Superior temporal gyrus (tissue), 1 donor: Measurements from ENCODE around the gene CFAP70.

Source experiments
- DNase-seq: peaks from one replicate; pipeline ENCODE4 v3.0.0-alpha.2; 2016; ENCODE audit errors: extremely low spot score

CFAP70 gene

DNA sequence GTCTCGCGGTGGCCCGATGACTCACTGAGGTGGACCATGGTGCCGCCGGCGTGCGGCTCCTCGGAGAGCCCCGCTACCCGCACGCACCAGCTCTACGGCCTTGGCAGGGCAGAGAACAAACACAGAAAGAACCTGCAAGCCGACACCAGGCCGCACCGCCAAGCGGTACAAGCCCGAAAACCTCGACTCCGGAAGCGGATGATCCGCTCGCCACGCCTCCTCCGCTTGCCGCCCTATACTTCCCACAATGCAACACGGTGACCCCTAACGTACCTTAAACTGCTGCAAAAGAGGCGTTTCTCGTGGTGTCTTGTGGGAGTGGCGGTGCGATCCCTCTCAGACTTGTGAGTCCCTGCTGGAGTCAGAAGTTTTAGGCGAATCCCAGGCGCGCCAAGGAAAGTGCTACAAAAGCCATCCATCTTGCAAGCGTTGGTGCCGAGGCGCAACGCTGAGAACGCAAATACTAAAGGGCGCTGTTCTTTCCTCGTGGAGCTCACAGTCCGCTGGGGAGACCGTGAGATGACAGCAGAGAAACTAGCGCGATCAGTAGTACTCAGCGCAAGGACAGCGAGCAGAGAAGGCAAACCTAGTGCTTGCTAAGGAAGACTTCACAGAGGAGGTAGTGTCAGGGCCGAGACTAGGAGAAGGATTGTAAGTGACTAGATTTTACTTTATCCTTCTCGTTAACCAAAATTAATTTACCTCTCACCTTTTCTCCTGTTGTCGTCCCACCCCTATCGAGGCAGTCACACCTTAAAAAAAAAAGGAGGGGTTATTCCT lies 106.0 kb downstream of the CFAP70 start, which contains the start of gene MRPS16:
Gene MRPS16, minus strand, starts transcription at position 200 of the 780 bp plus-strand sequence. Its CDS starts 162 bp downstream, at position 38.
- peak; percentile 99 for DNase-seq

DNA sequence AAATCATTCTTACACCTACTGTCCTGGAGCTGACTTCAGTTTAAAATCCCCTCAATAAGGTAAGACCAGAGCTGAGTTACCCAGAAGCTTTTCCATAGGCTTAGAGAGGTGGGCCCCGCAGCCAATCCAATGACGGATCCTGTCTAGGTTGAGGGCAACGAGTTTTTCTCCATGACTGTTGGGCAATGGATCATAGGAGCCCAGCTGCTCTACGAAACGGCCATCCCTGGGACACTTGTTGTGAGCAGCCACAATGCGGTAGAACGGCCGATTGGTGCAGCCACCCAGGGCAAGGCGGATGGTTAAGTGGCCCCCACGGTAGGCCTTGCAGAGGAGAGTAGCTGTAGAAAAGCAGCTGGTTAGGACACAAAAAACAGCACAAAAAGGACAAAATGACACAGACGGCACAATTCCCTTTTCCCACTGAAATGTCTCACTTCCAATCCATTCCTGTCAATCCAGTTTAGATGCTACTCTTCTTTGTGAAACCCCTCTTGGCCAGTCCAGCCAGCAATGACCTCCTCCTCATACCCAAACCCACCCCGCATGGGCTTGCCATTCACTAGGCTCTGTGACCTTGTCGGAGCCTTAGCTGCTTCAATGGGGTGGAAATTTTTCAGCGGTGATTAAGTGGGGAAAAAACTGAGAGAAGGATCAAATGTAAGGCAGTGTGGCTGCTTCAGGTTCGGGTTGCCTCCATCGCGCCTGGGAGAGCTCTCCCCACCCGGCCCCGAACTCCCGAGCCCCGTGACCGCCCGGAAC lies 106.8 kb downstream of the CFAP70 start:
- DNase-seq, result no peak

DNA sequence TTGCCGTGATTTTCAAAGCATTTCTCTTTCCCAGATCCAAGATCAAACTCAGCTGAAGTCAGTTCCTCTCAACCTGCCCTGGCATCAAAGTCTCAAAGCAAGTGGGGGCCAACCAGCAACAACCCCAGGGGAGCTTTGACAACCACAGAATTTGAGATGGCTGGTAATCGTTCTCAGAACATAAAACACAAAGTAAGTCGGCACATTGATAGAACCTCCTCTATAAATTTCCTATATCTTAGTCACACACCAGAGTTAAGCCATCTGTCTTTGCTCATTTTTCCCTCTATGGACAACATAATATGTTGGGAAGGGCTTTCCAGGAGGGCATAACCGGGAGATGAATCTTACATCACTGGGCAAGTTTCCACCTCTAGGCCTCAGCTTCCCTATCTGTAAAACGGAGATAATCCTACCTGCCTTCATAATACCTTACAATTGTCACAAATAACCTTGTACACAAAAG lies 110.4 kb downstream of the CFAP70 start:
- DNase-seq, result no peak

DNA sequence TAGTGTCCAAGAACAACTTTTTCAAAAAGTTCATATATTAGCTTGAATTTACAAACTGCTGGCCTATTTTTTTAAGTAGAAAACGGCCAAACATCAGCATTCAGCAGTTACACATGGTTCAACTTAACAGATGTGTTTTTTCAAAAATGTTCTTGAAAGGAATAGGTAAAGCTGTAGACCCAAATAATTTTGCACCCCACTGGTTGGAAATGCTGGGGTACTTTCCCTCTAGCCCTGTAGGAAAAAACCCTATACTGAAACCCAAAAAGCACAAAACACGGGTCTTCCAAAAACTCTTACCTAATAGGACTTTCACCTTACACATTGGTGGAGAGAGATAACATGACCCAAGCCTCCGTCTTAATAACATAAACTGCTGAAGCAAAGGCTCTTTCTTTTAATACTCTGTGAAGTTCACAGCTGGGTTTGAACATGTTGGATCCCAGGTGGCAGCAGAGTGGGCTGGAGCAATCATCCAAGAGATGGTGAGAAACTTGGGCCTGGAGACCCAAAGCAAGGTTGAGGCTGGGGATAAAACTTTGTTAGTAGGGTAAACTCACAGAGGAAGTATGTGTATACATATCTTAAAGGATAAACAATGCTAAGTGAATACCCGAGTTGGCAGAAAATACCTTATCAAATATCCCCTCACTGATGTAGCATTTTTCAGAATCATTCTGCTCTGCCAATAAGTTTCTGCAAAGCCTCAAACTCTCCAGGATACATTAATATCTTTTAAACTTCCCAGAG lies 111.0 kb downstream of the CFAP70 start:
- DNase-seq, result no peak

DNA sequence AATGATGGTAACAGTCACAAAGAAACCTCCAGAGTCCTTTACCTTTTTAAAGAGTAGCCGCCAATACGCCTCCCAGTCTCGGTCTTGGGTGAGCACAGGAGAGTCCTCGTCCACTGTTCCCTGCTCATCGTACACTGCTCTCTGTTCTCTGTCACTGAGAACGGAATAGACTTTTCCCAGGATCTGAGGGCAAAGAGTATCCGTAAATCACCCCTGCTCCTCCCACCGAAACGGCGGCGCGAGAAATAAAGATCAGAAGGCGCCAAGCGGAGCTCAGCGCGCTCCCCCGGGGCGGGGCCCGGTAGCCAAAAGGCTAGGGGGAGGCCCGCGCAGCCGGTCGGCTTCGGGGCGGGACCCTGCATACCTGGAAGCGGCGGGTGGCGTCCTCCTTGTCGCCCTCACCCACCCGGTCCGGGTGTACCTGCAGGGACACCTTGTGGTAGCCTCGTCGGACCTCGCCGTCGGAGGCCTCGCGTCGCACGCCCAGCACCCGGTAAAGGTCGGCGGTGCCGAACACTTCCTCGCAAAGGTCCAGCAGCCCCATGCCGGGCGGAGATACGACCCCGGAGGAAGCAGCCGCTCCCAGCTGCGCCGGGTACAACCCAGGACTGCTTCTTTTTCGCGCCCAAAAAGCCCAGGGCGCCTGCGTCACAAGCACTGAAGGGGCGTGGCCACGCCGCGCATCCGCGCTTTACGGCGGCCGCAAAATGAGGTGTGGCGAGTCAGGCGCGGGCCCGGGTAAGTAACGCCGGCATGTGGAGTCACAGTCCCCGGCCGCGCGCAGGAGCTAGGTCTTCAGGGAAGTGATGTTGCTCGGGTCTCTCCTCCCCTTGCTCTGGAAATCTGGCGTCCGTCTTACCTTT lies 111.8 kb downstream of the CFAP70 start, which contains the start of gene DNAJC9:
Gene DNAJC9, minus strand, starts transcription at position 610 of the 863 bp plus-strand sequence. Its CDS starts 66 bp downstream, at position 544.
- DNase-seq, result peak; percentile 92

DNA sequence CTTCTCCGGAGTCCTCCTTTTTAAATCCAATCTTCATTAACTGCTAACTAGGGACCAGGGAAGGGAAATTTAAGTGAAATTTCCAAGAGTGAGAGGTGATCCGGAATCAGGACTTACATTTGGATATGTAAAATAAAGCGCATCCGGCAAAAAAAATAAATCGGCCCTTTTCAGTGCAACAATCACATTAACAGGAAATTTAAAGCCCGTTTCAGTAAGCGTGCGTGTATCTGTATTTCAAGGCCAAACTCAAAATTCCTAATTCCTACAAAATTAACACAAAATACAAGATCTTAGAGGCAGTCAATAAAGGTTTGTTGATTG lies 112.4 kb downstream of the CFAP70 start:
- no peak for DNase-seq

DNA sequence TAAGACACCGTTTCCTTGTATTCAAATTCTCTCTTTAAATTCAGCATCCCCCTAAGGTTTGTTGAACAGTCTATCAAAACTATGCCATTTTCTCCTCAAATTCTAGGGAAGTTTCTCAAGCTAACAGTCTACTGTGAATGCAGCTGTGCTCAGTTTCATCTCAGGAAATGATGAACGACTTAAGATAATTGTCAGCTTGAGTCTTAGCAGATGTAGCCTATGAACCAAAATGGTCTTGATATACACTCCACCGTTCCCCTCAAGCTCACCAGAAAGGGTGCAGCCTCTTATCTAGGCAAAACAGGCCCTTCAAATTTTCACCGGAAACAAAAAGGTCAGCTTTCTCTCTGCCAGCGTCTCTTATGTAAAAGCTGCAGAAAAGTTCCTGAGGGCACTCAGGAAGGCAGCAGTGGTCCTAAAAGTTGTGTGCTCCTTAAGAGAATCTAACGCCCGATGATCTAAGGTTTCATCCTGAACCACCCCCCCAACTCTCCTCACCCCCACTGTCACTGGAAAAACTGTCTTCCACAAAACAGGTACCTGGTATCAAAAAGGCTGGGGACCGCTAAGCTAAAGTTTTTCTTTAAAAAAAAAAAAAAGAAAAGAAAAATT lies 113.7 kb downstream of the CFAP70 start:
- no peak for DNase-seq

DNA sequence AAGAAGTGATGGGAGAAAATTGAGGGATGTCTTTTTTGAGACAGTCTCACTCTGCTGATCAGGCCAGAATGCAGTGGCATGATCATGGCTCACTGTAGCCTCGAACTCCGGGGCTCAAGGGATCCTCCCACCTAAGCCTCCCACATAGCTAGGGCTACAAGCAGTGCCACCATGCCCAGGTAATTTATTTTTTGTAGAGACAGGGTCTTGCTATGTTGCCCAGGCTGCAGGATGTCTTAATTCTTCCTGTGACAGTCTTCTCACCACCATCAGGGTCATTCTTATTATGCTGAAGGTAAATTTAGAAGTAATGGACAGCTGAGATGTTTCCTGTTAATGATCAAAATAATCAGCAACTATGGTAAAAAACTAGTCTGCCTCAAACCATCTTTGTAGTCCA lies 118.8 kb downstream of the CFAP70 start:
- no peak for DNase-seq

DNA sequence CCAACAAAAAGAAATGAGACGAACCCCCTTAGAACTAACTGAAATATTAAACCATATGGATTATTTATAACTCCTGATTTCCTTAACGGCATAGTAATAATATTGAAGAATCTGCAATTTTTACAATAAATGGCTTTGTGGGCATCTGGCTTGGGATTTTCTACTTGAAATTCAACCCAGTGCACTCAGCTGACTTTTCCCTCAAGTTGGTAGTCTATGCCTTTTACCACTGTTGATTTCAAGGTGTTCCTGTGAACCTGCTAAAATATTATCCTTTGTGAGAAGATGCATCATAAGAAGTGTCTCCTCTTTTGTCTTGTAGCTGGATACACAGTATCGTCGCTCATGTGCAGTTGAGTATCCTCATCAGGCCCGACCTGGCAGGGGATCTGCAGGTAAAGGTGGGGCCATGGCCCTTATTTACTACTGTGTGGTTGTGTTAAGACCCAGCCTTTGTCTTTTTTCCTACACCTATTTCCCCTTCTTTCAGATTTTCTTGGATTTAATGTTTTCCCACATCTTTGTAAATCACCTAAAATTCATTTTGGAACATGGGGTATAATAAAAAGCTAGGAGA lies 119.6 kb downstream of the CFAP70 start:
- DNase-seq, result no peak

DNA sequence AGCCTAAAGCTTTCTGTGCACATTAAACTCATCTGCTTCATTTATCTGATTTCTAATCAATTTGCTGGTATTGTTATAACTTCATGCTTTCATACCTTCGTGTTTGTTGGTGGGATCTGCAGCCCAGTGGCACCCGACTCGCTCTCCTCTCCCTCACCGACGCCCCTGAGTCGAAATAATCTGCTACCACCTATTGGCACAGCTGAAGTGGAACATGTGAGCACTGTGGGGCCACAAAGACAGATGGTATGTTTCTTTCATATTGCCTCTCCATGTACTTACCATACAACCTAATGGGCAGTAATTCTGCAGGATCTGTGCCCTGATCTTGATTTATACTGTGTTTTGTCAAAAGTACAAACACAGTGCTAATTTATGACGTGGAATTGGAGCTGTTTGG lies 124.0 kb downstream of the CFAP70 start:
- no peak for DNase-seq

DNA sequence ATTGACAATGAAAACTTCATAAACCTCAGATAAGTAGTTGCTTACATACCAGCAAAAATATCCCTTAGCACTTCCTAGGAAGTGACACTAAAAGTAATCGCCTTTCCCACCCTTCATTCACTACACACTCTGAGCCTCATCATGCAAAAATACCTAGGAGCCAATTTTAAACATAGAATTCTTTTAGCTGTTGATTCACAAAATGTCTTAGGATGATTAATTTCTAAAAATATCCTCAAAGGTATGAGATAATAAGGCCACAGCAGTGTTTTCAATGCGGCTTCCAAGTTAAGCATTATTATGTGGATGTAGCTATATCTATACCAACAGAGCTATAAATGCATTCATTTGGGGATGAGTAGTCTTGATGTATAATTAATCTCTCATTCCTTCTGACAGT lies 124.8 kb downstream of the CFAP70 start:
- DNase-seq, result no peak

DNA sequence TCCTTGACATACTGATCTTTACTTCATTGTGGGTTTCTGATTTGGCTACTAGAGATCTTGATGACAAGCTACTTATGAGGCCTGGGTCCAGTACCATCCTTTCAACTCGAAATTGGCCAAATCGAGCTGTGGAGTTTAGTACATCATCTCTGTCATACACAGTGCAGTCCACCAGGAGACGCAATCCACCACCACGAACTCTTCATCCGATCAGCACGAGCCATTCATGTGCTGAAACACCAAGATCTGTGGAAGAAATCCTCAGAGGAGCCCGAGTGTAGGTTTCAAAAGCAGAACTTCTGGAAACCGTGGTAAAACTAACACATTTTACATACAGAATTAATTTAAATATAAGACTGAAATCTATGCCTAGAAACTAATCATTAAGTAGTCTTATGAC lies 125.8 kb downstream of the CFAP70 start:
- DNase-seq, result no peak

DNA sequence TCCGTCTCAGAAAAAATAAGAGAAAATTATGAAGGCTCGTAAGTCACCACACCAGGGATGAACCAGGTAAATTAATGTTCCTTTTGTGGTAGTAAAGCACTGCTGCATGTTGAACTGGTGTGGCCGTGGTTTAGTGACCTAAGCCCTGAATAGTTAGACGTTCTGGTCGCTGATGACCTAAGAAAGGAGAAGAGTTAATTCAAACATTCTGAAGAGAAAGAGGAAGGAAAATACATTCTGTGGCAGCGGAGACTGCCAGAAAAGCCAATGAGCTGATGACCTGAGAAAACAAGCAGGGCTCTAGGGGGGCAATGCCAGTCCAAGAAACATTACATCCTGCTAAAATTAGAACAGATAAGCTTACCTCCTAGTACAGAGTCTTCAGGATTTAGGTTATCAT lies 129.1 kb downstream of the CFAP70 start:
- DNase-seq, result no peak

DNA sequence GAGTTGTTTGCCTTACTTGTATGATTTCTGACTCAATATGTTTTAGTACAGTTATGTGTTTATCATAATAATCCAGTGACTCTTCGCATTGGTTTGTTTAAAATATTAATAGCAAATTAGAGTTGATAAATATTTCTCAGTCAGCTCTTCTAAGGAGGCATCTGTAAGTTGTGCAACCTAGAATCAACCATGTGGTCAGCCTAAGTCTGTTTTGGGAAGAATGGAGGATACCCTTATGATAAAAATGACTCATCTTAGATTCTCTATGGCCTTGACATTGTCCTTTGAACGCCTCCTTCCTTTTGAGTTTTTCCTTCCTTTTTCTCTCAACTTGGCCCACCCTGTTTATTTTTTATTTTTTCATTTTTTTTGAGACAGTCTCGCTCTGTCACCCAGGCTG lies 130.4 kb downstream of the CFAP70 start:
- no peak for DNase-seq

DNA sequence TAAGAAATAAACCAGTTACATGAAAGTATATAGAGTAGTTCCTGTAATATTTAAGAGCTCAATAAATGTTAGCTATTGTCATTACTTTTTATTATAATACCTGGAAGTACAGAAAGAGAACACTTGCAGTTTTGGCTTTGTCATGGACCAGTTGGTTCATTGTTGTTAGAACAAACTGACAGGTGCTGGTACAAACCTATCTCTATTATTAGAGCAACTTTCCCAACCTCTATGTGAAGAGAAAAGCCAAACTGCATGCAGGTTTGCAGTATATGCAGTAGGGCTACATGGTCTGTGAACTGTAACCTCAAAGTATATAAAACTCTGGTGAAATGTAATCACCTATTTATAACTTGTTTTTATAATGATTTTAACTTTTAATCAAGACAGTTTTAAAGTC lies 132.0 kb downstream of the CFAP70 start:
- no peak for DNase-seq

DNA sequence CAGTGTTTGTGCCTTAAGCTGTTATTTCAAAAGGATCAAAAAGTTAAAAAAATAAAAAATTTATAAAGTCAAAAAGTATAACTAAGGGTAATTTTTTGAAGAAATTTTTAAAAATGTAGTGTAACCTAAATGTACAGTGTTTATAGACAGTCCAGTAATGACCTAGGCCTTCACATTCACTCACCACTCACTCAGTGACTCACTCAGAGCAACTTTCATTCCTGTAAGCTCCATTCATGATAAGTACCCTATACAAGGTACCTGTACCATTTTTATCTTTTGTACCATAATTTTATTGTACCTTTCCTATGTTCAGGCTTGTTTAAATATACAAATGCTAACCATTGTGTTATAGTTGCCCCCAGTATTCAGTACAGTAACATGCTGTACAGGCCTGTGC lies 133.1 kb downstream of the CFAP70 start:
- no peak for DNase-seq

DNA sequence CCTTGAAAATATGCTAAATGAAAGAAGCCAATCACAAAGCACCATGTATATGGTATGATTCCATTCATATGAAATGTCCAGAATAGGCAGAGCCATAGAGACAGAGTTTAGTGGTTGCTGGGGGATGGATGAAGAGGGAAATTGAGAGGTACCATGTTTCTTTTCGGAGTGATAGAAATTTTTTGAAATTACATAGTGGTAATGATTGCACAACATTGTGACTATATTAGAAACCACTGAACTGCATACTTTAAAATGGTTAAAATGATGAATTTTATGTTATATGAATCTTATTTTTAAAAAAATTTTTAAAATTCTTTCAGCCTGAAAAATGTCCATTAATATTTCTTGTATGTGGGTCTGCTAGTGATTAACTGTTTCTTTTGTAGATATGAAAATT lies 137.7 kb downstream of the CFAP70 start:
- DNase-seq, result no peak

DNA sequence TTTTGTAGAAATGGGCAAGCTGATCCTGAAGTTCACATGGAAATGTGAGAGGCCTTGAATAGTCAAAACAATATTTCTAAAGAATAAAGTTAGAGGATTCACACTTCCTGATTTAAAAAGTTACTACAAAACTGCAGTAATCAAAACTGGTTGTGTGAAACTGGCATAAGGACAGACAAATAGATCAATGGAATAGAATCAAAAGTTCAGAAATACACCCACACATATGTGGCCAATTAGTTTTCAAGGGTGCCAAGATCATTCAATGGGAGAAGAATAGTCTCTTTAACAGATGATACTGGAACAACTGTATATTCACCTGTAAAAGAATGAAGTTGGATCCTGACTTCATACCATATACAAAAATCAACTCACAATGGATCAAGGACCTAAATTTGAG lies 139.3 kb downstream of the CFAP70 start:
- no peak for DNase-seq

DNA sequence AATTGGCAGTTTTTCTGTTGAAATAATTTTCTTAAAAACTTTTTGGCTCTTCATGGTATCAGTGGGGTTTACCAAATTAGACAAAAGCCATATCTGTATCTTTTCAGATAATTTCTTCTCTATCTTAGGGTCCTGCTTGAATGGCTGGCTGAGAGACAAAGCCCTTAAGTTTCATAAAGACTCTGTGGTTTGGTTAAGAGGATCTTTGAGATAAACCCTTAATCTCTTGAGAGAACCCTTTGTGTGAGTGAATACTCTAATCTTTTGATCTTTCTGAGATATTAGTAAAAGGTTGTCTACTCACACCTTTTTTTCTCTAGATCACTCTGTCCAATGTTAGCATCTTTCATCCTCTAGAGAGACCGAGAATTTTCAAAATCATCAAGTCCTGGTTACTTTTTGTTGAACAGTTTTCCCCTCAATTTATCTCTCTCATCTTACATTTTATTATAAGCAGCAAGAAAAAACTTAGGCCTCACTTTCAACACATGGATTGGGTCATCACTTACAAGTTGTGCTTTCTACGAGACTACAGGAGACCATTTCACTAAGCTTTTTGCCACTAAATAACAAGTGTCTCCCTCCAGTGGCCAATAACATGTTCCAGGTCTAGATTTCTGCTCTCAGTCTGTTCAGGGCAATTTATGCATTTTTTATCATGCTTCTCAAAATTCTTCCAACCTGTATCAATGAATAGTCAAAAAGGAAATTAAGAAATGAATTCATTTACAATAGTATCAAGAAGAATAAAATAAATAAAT lies 140.1 kb downstream of the CFAP70 start:
- DNase-seq, result no peak

DNA sequence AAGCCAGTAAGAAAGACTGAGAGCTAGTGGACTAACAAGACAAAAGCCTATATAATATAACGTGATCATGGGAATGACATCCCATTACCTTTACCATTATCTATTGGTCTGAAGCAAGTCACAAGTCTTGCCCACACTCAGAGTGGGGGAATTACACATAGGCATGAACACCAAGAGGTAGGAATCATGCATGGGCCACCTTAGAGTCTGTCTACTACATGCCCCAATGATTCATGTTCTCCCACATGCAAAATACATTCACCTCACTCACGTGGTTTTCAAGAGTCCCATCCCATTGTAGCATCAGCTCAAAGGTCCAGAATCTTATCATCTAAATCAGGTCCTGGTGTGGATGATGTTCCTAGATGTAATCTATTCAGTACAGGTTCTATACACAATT lies 141.0 kb downstream of the CFAP70 start:
- DNase-seq, result no peak
